Kidney (tissue), 14 donors: Measurements from ENCODE around the gene MYBPH. TPM values are rescaled to one million over a fixed set of nuclear protein-coding genes. Genes with fewer than 3 reads are reported as not detected.

Experiments
- DNase-seq, 5 donors: peaks; one replicate each; pipeline ENCODE4 v3.0.0-alpha.2; 2013 to 2020
- FAIRE-seq: peaks from 2 replicates; lab custom pipeline; 2012; peaks lifted over from hg19 to GRCh38; lab: Jason Lieb, UNC
- H3K27ac ChIP-seq, 2 donors: one replicate each; pipeline ENCODE4 v1.7.0; 2013; ENCODE audit warnings: low read depth in 2 of 2, low read length in 2 of 2, inconsistent platforms in 1 of 2
- H3K27me3 ChIP-seq: one replicate; pipeline ENCODE4 v1.7.1; 2013; ENCODE audit warnings: low read length, inconsistent platforms; ENCODE audit not compliant: control insufficient read depth, insufficient read depth
- H3K36me3 ChIP-seq, 3 donors: one replicate each; pipeline versions ENCODE4 v1.7.0 to v1.7.1; 2013; ENCODE audit warnings: low read length in 3 of 3, control low read depth in 1 of 3, inconsistent platforms in 1 of 3; ENCODE audit not compliant: insufficient read depth in 3 of 3, control insufficient read depth in 2 of 3
- H3K4me1 ChIP-seq, 3 donors: one replicate each; pipeline versions ENCODE4 v1.7.0 to v1.7.1; 2013; ENCODE audit warnings: low read length in 3 of 3, inconsistent platforms in 1 of 3, low read depth in 1 of 3; ENCODE audit not compliant: control insufficient read depth in 2 of 3, insufficient read depth in 2 of 3
- H3K4me3 ChIP-seq, 3 donors: one replicate each; pipeline versions ENCODE4 v1.7.0 to v1.8.1; 2013; ENCODE audit warnings: low read length in 3 of 3, control low read depth in 1 of 3, inconsistent platforms in 1 of 3
- H3K9ac ChIP-seq, 3 donors: one replicate each; pipeline versions ENCODE4 v1.7.0 to v1.7.1; 2013; ENCODE audit warnings: low read length in 3 of 3, control low read depth in 1 of 3, inconsistent platforms in 1 of 3
- H3K9me3 ChIP-seq, 3 donors: one replicate each; pipeline versions ENCODE4 v1.7.0 to v1.7.1; 2013; ENCODE audit warnings: low read length in 3 of 3, control low read depth in 1 of 3, inconsistent platforms in 1 of 3; ENCODE audit not compliant: control insufficient read depth in 2 of 3, insufficient read depth in 1 of 3
- CTCF ChIP-seq: IDR thresholded peaks from 3 replicates; pipeline ENCODE4 v1.5.1; 2012; ENCODE audit warnings: mild to moderate bottlenecking, moderate library complexity, borderline replicate concordance; ENCODE audit not compliant: insufficient read depth; ENCODE audit errors: extremely low read depth
- intact Hi-C: fragments of 100-400 bp; cut with DNase I; formaldehyde crosslinking; loops from one replicate; pipeline ENCODE4 v1.11.1; 2022
- polyA plus RNA-seq: library from polyadenylated mRNA; stranded (reverse); fragments of 350-450 nt; fragmentation: Illumina TruSeq; extraction: RNeasy Lipid Tissue Mini Kit (QIAGEN cat#74804); gene quantifications from one replicate; pipeline ENCODE4 v1.2.3, GENCODE V29; 2014; ENCODE audit warnings: low read depth, low replicate concordance; ENCODE audit not compliant: insufficient read depth
- total RNA-seq: library from RNA; stranded (reverse); fragmentation: NEBNext Ultra II Directional; extraction: Animal tissue kit (Norgen Biotek cat#: 25700); gene quantifications from one replicate; pipeline ENCODE4 v1.2.1, GENCODE V29; 2021
- donor health status: control.
- donor health status: control.
- donor health status: control.
- donor health status: control.
- donor health status: control.
- donor health status: DM: yes; HTN: yes; CAD: no.
- donor health status: Normal renal cell carcinoma (clear cell type).

The MYBPH gene
- total and polyA plus RNA-seq, 2 donors from 2014 or later, result 2.3 TPM; not detected in 1

- FAIRE-seq (no peak), DNase-seq (peak in 3 of 5 donors; percentile 56 to 79 (median 60))
- Histone ChIP-seq H3K4me1 (peaks cover 2 to 12% (median 4%) of the 10 kb centered on the region in 3 donors), H3K27ac (no peak overlapping the region), H3K36me3 (no peaks in the 10 kb centered on the region), H3K9me3 (no peaks in the 10 kb centered on the region), H3K27me3 (no peaks in the 10 kb centered on the region), H3K4me3 (no peak overlapping the region), H3K9ac (no peak overlapping the region)
- intact Hi-C loops, result no loop called here
- TF ChIP-seq CTCF, result peak; percentile 81
Observed at GRCh38 chr1:203172184-203173010, 3.2 kb downstream of the MYBPH start.

GRCh38 chr1:203171341-203172183, 4.1 kb downstream of the MYBPH start:
- DNase-seq, result peak in 1 of 5 donors; percentile 76
- Histone ChIP-seq H3K27me3 (no peaks in the 10 kb centered on the region), H3K4me1 (peaks cover 0 to 10% (median under 1%) of the 10 kb centered on the region in 3 donors), H3K9ac (no peak overlapping the region), H3K27ac (no peak overlapping the region), H3K4me3 (no peak overlapping the region), H3K9me3 (no peaks in the 10 kb centered on the region), H3K36me3 (no peaks in the 10 kb centered on the region)
- no peak for FAIRE-seq
- no peak for TF ChIP-seq CTCF
- intact Hi-C loops, result no loop called here

- H3K9me3 ChIP-seq, result no peaks in the 10 kb centered on the region
- no peak overlapping the region for H3K4me3 ChIP-seq
- H3K27ac ChIP-seq, result no peak overlapping the region
- H3K27me3 ChIP-seq, result no peaks in the 10 kb centered on the region
- no peak overlapping the region for H3K9ac ChIP-seq
- no peak for TF ChIP-seq CTCF
- no peaks in the 10 kb centered on the region for H3K36me3 ChIP-seq
- DNase-seq (peak in 1 of 5 donors; percentile 26), FAIRE-seq (no peak)
- intact Hi-C loops, result no loop called here
- peaks cover 0 to 5% (median 0%) of the 10 kb centered on the region in 3 donors for H3K4me1 ChIP-seq
Observed at GRCh38 chr1:203170625-203171330, 4.8 kb downstream of the MYBPH start.
